Putamen (tissue), 1 donor: ENCODE results near the gene LRRC63.
"Not testable (repeated sequence)": the region's sequence is repeated elsewhere in the genome, so short reads cannot be mapped to it uniquely, and the experiment has no call there.

Source experiments
- DNase-seq: peaks from one replicate; pipeline ENCODE4 v3.0.0-alpha.2; 2016; ENCODE audit warnings: low spot score

LRRC63 gene

DNA sequence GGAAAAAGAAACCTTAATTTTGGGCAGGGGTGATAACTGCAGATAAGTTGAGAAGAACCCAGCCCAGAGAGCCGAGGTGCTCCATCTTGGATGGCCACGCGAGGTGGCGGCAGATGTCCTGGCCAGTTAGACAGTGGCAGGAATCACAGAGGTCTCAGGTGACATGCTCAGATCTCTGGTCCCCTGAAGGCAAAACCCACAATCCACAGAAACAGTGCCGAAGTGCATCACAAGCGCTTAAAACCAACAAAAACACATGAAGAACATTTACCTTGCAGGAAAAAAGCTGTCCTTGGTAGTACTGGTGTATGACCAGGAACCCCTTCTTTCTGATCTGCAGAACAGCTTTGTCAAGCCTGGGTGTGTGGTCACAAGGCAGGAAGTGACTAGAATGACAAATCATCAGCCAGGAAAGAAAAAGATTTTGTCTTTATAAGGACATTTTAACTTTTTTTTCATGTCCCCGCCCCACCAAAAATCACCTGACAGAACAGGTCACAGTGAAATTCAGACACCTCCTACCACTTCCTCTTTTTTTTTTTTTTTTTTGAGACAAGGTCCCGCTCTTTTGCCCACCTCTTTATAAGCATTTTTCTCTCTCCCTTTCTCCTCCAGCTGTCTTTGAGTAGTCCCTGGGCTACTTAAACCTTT, 29.8 kb upstream of the LRRC63 start, which contains the start of gene LCP1:
LCP1 (minus strand) TSS at position 338 of the 651 bp plus-strand sequence. CDS start 22,515 bp downstream, outside the sequence.
- DNase-seq = no peak

GRCh38 chr13:46182491-46182877, 29.2 kb upstream of the LRRC63 start:
- DNase-seq = no peak

DNA sequence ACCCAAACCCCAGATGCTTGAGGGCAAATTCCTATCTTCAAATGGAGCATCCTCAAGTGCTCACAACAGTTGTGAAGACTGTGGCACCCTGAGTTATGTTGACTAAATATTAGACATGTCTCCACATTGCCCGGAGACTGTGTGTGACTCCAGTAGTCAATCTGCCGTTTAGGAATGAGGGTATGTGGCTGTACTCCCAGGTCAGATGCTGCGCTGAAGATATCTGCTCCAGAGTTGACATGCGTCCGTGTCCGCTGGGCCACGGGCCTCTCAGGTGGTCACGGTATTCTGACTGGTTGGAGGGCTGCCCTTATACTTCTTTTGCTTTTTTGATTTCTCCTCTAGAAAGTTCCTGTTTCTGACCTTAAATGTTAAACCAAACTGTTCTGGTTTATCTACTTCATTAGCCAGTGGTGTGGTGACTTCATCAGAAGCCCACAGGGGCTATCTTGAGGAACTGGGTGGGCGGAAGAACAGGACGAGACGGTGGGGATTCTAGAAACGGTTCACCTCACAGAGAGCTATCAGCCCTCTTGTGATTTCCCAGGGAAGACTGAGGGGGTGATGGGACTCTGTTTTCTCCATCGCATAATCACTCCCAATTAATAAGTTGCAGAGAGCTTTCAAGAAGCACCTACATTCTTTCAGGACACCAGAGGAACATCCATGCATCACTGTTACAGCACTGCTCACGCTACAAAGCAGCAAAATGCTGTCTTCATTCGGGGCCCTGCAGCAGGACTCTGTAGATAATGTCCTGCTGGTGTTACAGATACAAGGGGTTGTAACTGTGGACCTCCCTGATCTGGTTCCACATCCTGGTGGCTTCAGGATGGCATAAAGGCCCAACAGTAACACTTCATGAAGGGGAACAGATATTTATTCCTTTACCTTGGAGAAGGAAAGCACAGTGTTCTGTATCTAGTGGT, 28.4 kb upstream of the LRRC63 start:
- DNase-seq = no peak

- no peak for DNase-seq
These were observed 27.4 kb upstream of the LRRC63 start for GRCh38 chr13:46184277-46184699.

GRCh38 chr13:46185634-46186033, 26.1 kb upstream of the LRRC63 start:
- DNase-seq = no peak

GRCh38 chr13:46192412-46192811, 19.3 kb upstream of the LRRC63 start:
- no peak for DNase-seq

GRCh38 chr13:46195016-46195415, 16.7 kb upstream of the LRRC63 start:
- no peak for DNase-seq

DNA sequence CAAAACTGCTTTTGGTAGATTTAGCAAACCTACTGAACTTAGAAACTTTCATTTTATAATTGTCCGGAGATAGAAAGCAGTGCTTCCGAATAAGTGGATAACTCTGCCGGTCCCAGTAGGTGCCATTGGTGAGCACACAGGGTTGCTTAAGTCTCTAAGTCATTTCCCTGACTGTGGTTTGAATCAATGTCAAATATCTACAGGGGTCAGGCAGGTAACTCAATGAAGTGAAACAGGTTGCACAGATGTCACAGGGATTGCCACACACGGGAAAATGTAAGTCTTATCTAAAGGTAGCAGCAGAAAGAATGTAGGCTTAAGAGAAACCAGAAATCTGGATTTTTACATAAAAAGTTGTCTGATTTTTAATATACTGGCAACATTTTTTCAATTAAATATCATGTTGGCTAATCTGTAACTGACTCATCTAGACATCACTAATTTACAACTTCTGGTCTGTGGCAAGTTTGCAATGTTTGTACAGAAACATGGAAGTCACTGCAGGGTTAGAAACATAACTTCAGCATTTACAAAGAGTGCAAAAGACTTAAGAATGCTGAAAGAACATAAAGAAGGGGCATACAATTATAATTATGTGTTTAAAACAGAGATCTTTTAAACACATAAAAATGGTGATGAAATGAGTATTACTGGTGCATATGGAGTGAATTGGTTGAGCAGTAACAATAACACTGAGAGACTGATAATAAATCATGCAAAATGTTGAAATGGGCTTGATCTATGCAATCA, 14.3 kb upstream of the LRRC63 start:
- DNase-seq = no peak

- no peak for DNase-seq
These were observed 13.0 kb upstream of the LRRC63 start for GRCh38 chr13:46198696-46199193.

GRCh38 chr13:46202188-46202795, 9.4 kb upstream of the LRRC63 start:
- DNase-seq = no peak

GRCh38 chr13:46202966-46203365, 8.8 kb upstream of the LRRC63 start:
- no peak for DNase-seq

GRCh38 chr13:46206143-46206542, 5.6 kb upstream of the LRRC63 start:
- DNase-seq = no peak

GRCh38 chr13:46207828-46208227, 3.9 kb upstream of the LRRC63 start:
- no peak for DNase-seq

DNA sequence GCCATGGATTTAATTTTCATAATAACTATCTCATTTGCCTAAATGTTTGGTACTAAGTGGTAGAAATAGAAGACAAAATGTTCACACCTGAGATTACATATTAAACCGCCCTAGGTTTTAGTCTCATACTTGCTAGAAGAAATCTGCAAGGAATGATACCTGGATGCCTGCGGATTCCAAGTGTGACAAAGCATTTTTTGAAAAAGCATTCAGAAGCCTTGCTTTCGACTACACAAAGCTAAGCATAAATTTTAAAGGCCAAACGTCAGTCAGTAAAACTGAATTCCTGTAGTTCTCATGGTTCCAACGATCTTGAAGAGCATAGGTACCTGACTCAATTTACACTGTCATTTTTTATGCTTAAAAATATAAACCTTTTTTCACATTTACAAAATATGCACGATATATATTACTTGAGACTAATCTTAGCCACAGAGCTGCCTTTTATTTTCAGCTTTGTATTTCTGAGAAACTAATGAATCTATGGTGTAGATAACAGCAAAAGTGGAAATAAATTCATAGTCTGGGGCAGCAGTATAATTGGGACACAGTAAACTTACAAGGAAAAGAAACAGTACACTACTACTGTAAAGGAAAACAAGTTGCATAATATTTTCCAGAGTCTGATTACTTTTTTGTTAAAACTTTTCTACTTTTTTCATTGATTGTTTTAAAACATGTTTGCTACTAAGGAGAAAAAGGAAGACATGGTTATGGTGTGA, 1.2 kb upstream of the LRRC63 start:
- no peak for DNase-seq

DNA sequence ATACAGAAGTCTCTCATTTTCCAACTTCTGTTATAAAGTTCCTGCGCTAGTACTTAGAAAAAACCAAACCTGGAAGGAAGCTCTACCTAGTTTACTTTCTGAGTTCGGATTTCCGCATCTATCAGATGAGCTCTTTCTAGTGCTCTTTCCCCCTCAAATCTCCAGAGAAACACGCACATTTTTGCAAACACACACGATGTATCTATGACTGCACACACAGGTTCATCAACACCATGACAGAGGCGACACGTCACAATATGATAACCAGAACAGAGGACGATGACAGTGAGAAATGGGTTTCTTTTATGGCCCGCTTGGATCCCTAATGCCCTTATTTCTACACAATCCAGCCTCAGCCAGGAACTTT, 629 bp upstream of the LRRC63 start:
- DNase-seq = no peak

DNA sequence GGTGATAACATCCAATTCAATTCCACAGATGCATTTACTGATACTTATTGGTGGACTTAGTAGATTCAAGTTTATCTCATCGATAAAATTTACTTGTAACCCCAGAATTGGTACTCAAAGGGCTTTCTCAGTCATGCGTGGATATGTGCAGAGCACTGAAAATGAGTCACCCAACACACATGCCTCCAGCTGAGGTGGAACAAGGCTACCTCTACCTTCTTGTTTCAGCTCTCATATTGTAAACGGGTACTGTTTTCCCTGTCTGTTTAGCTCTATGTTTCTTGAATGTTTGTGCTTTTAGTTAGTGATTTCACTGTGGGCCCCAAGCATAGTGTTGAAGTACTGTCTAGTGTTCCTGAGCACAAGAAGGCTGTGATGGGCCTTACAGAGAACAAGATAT, 1.5 kb downstream of the LRRC63 start:
- DNase-seq = no peak

GRCh38 chr13:46214741-46215140, 3.0 kb downstream of the LRRC63 start:
- not testable (repeated sequence) for DNase-seq

GRCh38 chr13:46220234-46220633, 8.5 kb downstream of the LRRC63 start:
- DNase-seq = not testable (repeated sequence)

GRCh38 chr13:46229251-46229650, 17.5 kb downstream of the LRRC63 start:
- DNase-seq = no peak

GRCh38 chr13:46232281-46232680, 20.6 kb downstream of the LRRC63 start:
- DNase-seq = no peak

DNA sequence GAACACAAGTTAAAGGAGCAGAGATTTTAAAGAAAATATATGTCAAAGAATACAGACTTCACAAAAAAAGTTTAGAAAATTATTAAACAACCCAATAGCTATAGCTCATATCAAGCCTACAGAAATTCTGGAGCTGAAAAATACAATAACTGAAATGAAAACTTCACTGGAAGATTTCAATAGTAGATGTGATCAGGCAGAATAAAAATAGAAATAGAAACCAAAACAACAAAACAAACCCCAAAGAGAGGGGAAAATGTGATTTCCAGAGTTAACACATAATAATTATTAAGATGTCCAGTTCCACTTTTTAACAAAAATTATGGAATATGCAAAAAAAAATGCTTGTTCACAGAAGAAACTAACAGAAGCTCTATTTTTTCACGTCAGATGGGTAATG, 23.6 kb downstream of the LRRC63 start:
- DNase-seq = no peak
